ENCODE data around the gene PATE2.

The PATE2 gene

GRCh38 chr11:125728969-125729368 lies 49.7 kb downstream of the PATE2 start:
- DNase-seq (no peak), ATAC-seq (ENCODE audit: insufficient read depth, low read depth) (no peak)
- Histone ChIP-seq H3K36me3 (ENCODE audit: insufficient read depth, low read length) (no peaks in the 10 kb centered on the region), H3K4me2 (ENCODE audit: insufficient read depth, low read length) (no peak overlapping the region), H3K79me2 (ENCODE audit: insufficient read depth, low read length) (no peaks in the 10 kb centered on the region), H3K9me3 (ENCODE audit: insufficient read depth, low read length, severe bottlenecking) (no peaks in the 10 kb centered on the region), H2AFZ (ENCODE audit: low read depth, low read length) (no peak overlapping the region), H3K27ac (ENCODE audit: low read length) (no peak overlapping the region), H3K9ac (ENCODE audit: low read depth, low read length) (no peak overlapping the region), H3K4me3 (ENCODE audit: low read depth in 1 of 2, low read length in 2 of 2) (no peak overlapping the region), H3K27me3 (ENCODE audit: insufficient read depth, low read length, poor library complexity) (peaks cover 6% of the 10 kb centered on the region), H3K4me1 (ENCODE audit: insufficient read depth, low read length) (no peaks in the 10 kb centered on the region), H4K20me1 (ENCODE audit: insufficient read depth, low read length) (no peaks in the 10 kb centered on the region)
- TF ChIP-seq CTCF (IDR thresholded peaks at IDR 0.05; ENCODE audit: borderline replicate concordance, extremely low read depth, low read length, poor library complexity, severe bottlenecking) (no peak), EZH2 (IDR thresholded peaks at IDR 0.05; ENCODE audit: borderline replicate concordance, low read depth, low read length, severe bottlenecking) (no peak)

Data from DND-41 (cell line).